Ishikawa (cell line): ENCODE results near the gene MC1R.

Experiments used
- CEBPB ChIP-seq: IDR thresholded peaks from 2 replicates; pipeline ENCODE4 v1.6.1; 2012
- YY1 ChIP-seq: IDR thresholded peaks from 2 replicates; pipeline ENCODE4 v1.6.1; 2012; ENCODE audit warnings: low read depth

GRCh38 chr16:89907055-89907814 is 11.4 kb upstream of the MC1R start:
- TF ChIP-seq CEBPB = no peak
- no peak for TF ChIP-seq YY1
